SH-SY5Y (cell line): Measurements from ENCODE around the gene ACBD4.

Source experiments
- GATA2 ChIP-seq: IDR thresholded peaks from 2 replicates; pipeline ENCODE4 v1.6.1; 2011; ENCODE audit warnings: mild to moderate bottlenecking, low read depth, low read length
- GATA3 ChIP-seq: IDR thresholded peaks from 2 replicates; pipeline ENCODE4 v1.6.1; 2011; ENCODE audit warnings: low read depth, mild to moderate bottlenecking, low read length, moderate library complexity

GRCh38 chr17:45090711-45091110, 44.8 kb upstream of the ACBD4 start:
- TF ChIP-seq GATA3 (no peak), GATA2 (no peak)
